Embryonic facial prominence (tissue), 1 donor: ENCODE measurements around the gene TOB1.
A peak's percentile ranks its signal among the peaks of the same experiment; 100 is the strongest.

ENCODE experiments used
- DNase-seq: peaks from one replicate; pipeline ENCODE4 v3.0.0-alpha.2; 2016; ENCODE audit errors: extremely low spot score

Gene TOB1

GRCh38 chr17:50866261-50866949 is at the start of gene TOB1:
Gene TOB1, minus strand, starts transcription at chr17:50866354. Its CDS starts 2,337 bp downstream, at chr17:50864017.
- DNase-seq = peak; percentile 83

GRCh38 chr17:50914505-50915063 is 48.4 kb upstream of the TOB1 start:
- no peak for DNase-seq

- DNase-seq = no peak
Observed at GRCh38 chr17:50913120-50913519, 47.0 kb upstream of the TOB1 start.

- DNase-seq = no peak
Observed at GRCh38 chr17:50911890-50912289, 45.7 kb upstream of the TOB1 start.

- no peak for DNase-seq
Observed at GRCh38 chr17:50911450-50911849, 45.3 kb upstream of the TOB1 start.

- no peak for DNase-seq
Observed at GRCh38 chr17:50909765-50910605, 43.8 kb upstream of the TOB1 start.

GRCh38 chr17:50908860-50909764 is 43.0 kb upstream of the TOB1 start:
- no peak for DNase-seq

GRCh38 chr17:50908140-50908859 is 42.1 kb upstream of the TOB1 start:
- DNase-seq = no peak

GRCh38 chr17:50906443-50906842 is 40.3 kb upstream of the TOB1 start:
- DNase-seq = no peak

- no peak for DNase-seq
Observed at GRCh38 chr17:50905460-50905803, 39.3 kb upstream of the TOB1 start.

GRCh38 chr17:50904518-50905459 is 38.6 kb upstream of the TOB1 start:
- DNase-seq = peak; percentile 43

- peak; percentile 52 for DNase-seq
Observed at GRCh38 chr17:50903604-50904517, 37.7 kb upstream of the TOB1 start.

- DNase-seq = no peak
Observed at GRCh38 chr17:50902372-50903353, 36.5 kb upstream of the TOB1 start.

- DNase-seq = no peak
Observed at GRCh38 chr17:50900383-50900892, 34.3 kb upstream of the TOB1 start.

- DNase-seq = no peak
Observed at GRCh38 chr17:50899559-50900319, 33.6 kb upstream of the TOB1 start.

GRCh38 chr17:50899005-50899460 is 32.9 kb upstream of the TOB1 start:
- DNase-seq = no peak
